SK-N-SH (cell line): ENCODE data around the gene ERAP2. TPM values are rescaled to one million over a fixed set of nuclear protein-coding genes. Genes with fewer than 3 reads are reported as not detected.

ENCODE experiments used
- CTCF ChIA-PET: fragments of 300-600, 350-600 bp; formaldehyde crosslinking; extraction: SDS; loops from one replicate; lab custom pipeline; 2021; lab: Yijun Ruan, JAX
- POLR2A ChIA-PET: fragments of 350-600 bp; sonication (Branson Sonifier 250); formaldehyde crosslinking; extraction: SDS; loops from one replicate; lab custom pipeline; 2020; ENCODE audit warnings: antibody characterized with exemption, inconsistent platforms; lab: Yijun Ruan, JAX
- DNase-seq: peaks from one replicate; pipeline ENCODE4 v3.0.0; 2012
- H2AFZ ChIP-seq: fragments of 200-600 bp; sonication (generic); 2 replicates; pipeline ENCODE4 v1.8.1; 2016; ENCODE audit warnings: antibody characterized with exemption, mild to moderate bottlenecking, low read depth
- H3F3A ChIP-seq: fragments of 200-600 bp; sonication (generic); replicated peaks from 2 replicates; pipeline ENCODE3; 2016; ENCODE audit warnings: antibody characterized with exemption, mild to moderate bottlenecking; ENCODE audit not compliant: insufficient read depth
- H3K27ac ChIP-seq, 2 experiments: fragments of 200-500 bp in 1 of 2; fragments of 200-600 bp in 1 of 2; sonication (Bioruptor generic) in 1 of 2; sonication (generic), shearing (Covaris generic) in 1 of 2; 2 replicates each; pipeline versions ENCODE4 v1.5.1 to v1.6.1; 2014 to 2016; ENCODE audit warnings: low read depth in 2 of 2, inconsistent platforms in 1 of 2, low read length in 1 of 2, mild to moderate bottlenecking in 1 of 2, mixed read lengths in 1 of 2
- H3K27me3 ChIP-seq: fragments of 200-600 bp; sonication (generic), shearing (Covaris generic); 2 replicates; pipeline ENCODE4 v1.6.1; 2016; ENCODE audit warnings: mixed run types; ENCODE audit not compliant: insufficient read depth
- H3K36me3 ChIP-seq, 2 experiments: fragments of 200-500 bp in 1 of 2; fragments of 200-600 bp in 1 of 2; sonication (Bioruptor generic) in 1 of 2; sonication (generic) in 1 of 2; replicated peaks in 1 of 2; 2 replicates each; pipeline versions ENCODE3 to v1.5.1; 2014 to 2016; ENCODE audit warnings: low read length in 1 of 2, mild to moderate bottlenecking in 1 of 2; ENCODE audit not compliant: insufficient read depth in 2 of 2, control insufficient read depth in 1 of 2
- H3K4me1 ChIP-seq, 2 experiments: fragments of 200-500 bp in 1 of 2; fragments of 200-600 bp in 1 of 2; sonication (Bioruptor generic) in 1 of 2; sonication (generic), shearing (Covaris generic) in 1 of 2; 2 replicates each; pipeline versions ENCODE4 v1.5.1 to v1.6.1; 2014 to 2016; ENCODE audit warnings: low read depth in 1 of 2, low read length in 1 of 2, mixed run types in 1 of 2; ENCODE audit not compliant: insufficient read depth in 2 of 2, control insufficient read depth in 1 of 2
- H3K4me2 ChIP-seq: fragments of 200-600 bp; sonication (generic), shearing (Covaris generic); 2 replicates; pipeline ENCODE4 v1.6.1; 2017; ENCODE audit warnings: mixed run types
- H3K4me3 ChIP-seq, 2 experiments: fragments of 200-500 bp in 1 of 2; fragments of 200-600 bp in 1 of 2; sonication (Bioruptor generic) in 1 of 2; sonication (generic), shearing (Covaris generic) in 1 of 2; 2 replicates each; pipeline versions ENCODE4 v1.5.1 to v1.8.1; 2014 to 2016; ENCODE audit warnings: low read depth in 2 of 2, inconsistent platforms in 1 of 2, low read length in 1 of 2, mild to moderate bottlenecking in 1 of 2, mixed read lengths in 1 of 2, moderate library complexity in 1 of 2
- H3K79me2 ChIP-seq: fragments of 200-600 bp; sonication (generic); 2 replicates; pipeline ENCODE4 v1.8.1; 2017; ENCODE audit warnings: mild to moderate bottlenecking; ENCODE audit not compliant: insufficient read depth
- H3K9ac ChIP-seq: fragments of 200-600 bp; sonication (generic); 2 replicates; pipeline ENCODE4 v1.6.1; 2017; ENCODE audit warnings: mixed run types
- H3K9me2 ChIP-seq: fragments of 200-600 bp; sonication (generic); 2 replicates; pipeline ENCODE4 v1.6.1; 2017; ENCODE audit warnings: mixed run types
- H3K9me3 ChIP-seq: fragments of 200-600 bp; sonication (generic); 2 replicates; pipeline ENCODE4 v1.6.1; 2017; ENCODE audit warnings: mixed run types, mild to moderate bottlenecking, moderate library complexity
- H4K20me1 ChIP-seq: fragments of 200-600 bp; sonication (generic); 2 replicates; pipeline ENCODE4 v1.6.1; 2017; ENCODE audit warnings: mild to moderate bottlenecking, mixed run types; ENCODE audit not compliant: insufficient read depth
- CHD2 ChIP-seq: fragments of 150-350 bp; IDR thresholded peaks from 2 replicates; pipeline ENCODE4 v1.6.1; 2018; ENCODE audit warnings: low read length; ENCODE audit not compliant: partially characterized antibody
- ELF1 ChIP-seq: IDR thresholded peaks from 2 replicates; pipeline ENCODE4 v1.4.0; 2012
- EP300 ChIP-seq, 2 experiments: IDR thresholded peaks; 2 replicates each; pipeline versions ENCODE4 v1.4.0 to v1.6.1; 2012; ENCODE audit warnings: borderline replicate concordance in 1 of 2, low read depth in 1 of 2, low read length in 1 of 2
- GABPA ChIP-seq: IDR thresholded peaks from 2 replicates; pipeline ENCODE4 v1.4.0; 2012; ENCODE audit warnings: low read depth, mild to moderate bottlenecking
- IRF3 ChIP-seq: fragments of 150-350 bp; IDR thresholded peaks from 2 replicates; pipeline ENCODE4 v1.6.1; 2016; ENCODE audit warnings: mild to moderate bottlenecking, low read depth, low read length
- JUND ChIP-seq: IDR thresholded peaks from 2 replicates; pipeline ENCODE4 v1.4.0; 2012
- NFIC ChIP-seq: IDR thresholded peaks from 2 replicates; pipeline ENCODE4 v1.4.0; 2012; ENCODE audit warnings: borderline replicate concordance
- NRF1 ChIP-seq: IDR thresholded peaks from 2 replicates; pipeline ENCODE4 v1.6.1; 2012; ENCODE audit warnings: low read depth, mild to moderate bottlenecking, low read length
- RCOR1 ChIP-seq: fragments of 150-350 bp; IDR thresholded peaks from 2 replicates; pipeline ENCODE4 v1.6.1; 2017; ENCODE audit warnings: antibody characterized with exemption, low read length
- TEAD4 ChIP-seq: IDR thresholded peaks from 2 replicates; pipeline ENCODE4 v1.4.0; 2012; ENCODE audit warnings: mild to moderate bottlenecking, borderline replicate concordance; ENCODE audit not compliant: insufficient read depth
- USF1 ChIP-seq: IDR thresholded peaks from 2 replicates; pipeline ENCODE4 v1.4.0; 2012; ENCODE audit warnings: low read depth, borderline replicate concordance
- USF2 ChIP-seq: fragments of 150-350 bp; IDR thresholded peaks from 2 replicates; pipeline ENCODE4 v1.6.1; 2017; ENCODE audit warnings: antibody characterized with exemption, low read length, low read depth, borderline replicate concordance
- ZBTB33 ChIP-seq: IDR thresholded peaks from 2 replicates; pipeline ENCODE4 v1.4.0; 2012; ENCODE audit warnings: low read depth, borderline replicate concordance
- WGBS: methylation state at CpG from one replicate; pipeline ENCODE4 v1.1.6; 2017; ENCODE audit warnings: low lambda C conversion rate; 5-methylcytosine and 5-hydroxymethylcytosine counted together
- polyA plus RNA-seq, 3 experiments: library from polyadenylated mRNA; depleted of rRNA; stranded (reverse); fragments of >200 nt; gene quantifications; 2 replicates each; pipeline ENCODE4 v1.2.3, GENCODE V29; 2012

Gene ERAP2
- polyA plus RNA-seq, 1 of the 3 experiments (the other 2 are of a cell fraction) = 13.2 TPM

- peaks cover 3% of the 10 kb centered on the region for H3F3A ChIP-seq
- POLR2A ChIA-PET = no interaction called here
- 0 out of 2 replicates have a peak overlapping the region, but pooled peaks have one; percentile 5 for H2AFZ ChIP-seq
These were observed 33.2 kb upstream of the ERAP2 start for GRCh38 chr5:96843140-96843539.

GRCh38 chr5:96844481-96844990, 31.8 kb upstream of the ERAP2 start:
- no peak overlapping the region for H2AFZ ChIP-seq
- CTCF ChIA-PET = interaction anchor here (0.9 kb wide), 1 partner anchor 57 kb away, joined by 3 read pairs; no protein-coding TSS in a partner anchor

More at GRCh38 chr5:96843140-96843539, 33.2 kb upstream of the ERAP2 start:
- Histone ChIP-seq H3K36me3 (no peaks in the 10 kb centered on the region), H3K4me1 (no peaks in the 10 kb centered on the region; a peak in 1 of 4 replicates), H4K20me1 (no peaks in the 10 kb centered on the region), H3K9me3 (no peaks in the 10 kb centered on the region)
- TF ChIP-seq NFIC = no peak
- TF ChIP-seq, all 33 proteins: peak for 0
- WGBS = 94% methylated on average over 3 of the region's 3 CpGs
- no peak overlapping the region for H3K9ac ChIP-seq
- H3K27ac ChIP-seq = no peak overlapping the region
- no peak overlapping the region for H3K4me2 ChIP-seq
- H3K9me2 ChIP-seq = no peaks in the 10 kb centered on the region
- H3K79me2 ChIP-seq = no peaks in the 10 kb centered on the region
- no peaks in the 10 kb centered on the region for H3K27me3 ChIP-seq
- no peak for DNase-seq
- CTCF ChIA-PET = interaction anchor here (1.0 kb wide), 1 partner anchor 26 kb away, joined by 3 read pairs; no protein-coding TSS in a partner anchor
- no peak overlapping the region for H3K4me3 ChIP-seq

GRCh38 chr5:96851312-96852062, 24.8 kb upstream of the ERAP2 start:
- H2AFZ ChIP-seq = no peak overlapping the region; the same call in none of the 2 replicates
- H3K36me3 ChIP-seq = no peaks in the 10 kb centered on the region
- H3F3A ChIP-seq = peaks cover 12% of the 10 kb centered on the region
- H3K27ac ChIP-seq = no peak overlapping the region; a peak in 1 of 4 replicates
- WGBS = 81% methylated on average over 7 of the region's 7 CpGs
- ChIA-PET POLR2A (no interaction called here), CTCF (interaction anchor here (1.1 kb wide), 1 partner anchor 26 kb away, joined by 3 read pairs; no protein-coding TSS in a partner anchor)
- H3K4me2 ChIP-seq = no peak overlapping the region
- H3K4me1 ChIP-seq = peaks cover 0 to 24% of the 10 kb centered on the region in 2 experiments
- H3K9ac ChIP-seq = no peak overlapping the region
- no peak overlapping the region for H3K4me3 ChIP-seq
- H3K27me3 ChIP-seq = no peaks in the 10 kb centered on the region
- no peaks in the 10 kb centered on the region for H3K79me2 ChIP-seq
- no peaks in the 10 kb centered on the region for H4K20me1 ChIP-seq
- 0 out of 2 replicates have a peak, but pooled peaks cover 7% of the 10 kb centered on the region for H3K9me3 ChIP-seq
- no peaks in the 10 kb centered on the region for H3K9me2 ChIP-seq
- DNase-seq = no peak
- TF ChIP-seq NRF1 (no peak), USF2 (no peak), GABPA (no peak), EP300 (IDR thresholded peaks at IDR 0.05; ENCODE audit: borderline replicate concordance in 1 of 2, low read depth in 1 of 2, low read length in 1 of 2) (no peak), TEAD4 (no peak), ELF1 (no peak), RCOR1 (no peak), JUND (no peak), ZBTB33 (no peak), IRF3 (no peak), USF1 (no peak)

More at GRCh38 chr5:96844481-96844990, 31.8 kb upstream of the ERAP2 start:
- Histone ChIP-seq H3K9me3 (0 out of 2 replicates have a peak, but pooled peaks cover 1% of the 10 kb centered on the region), H3K27me3 (no peaks in the 10 kb centered on the region), H3F3A (peaks cover 3% of the 10 kb centered on the region), H3K9ac (no peak overlapping the region), H3K4me2 (no peak overlapping the region), H3K27ac (no peak overlapping the region), H4K20me1 (no peaks in the 10 kb centered on the region), H3K36me3 (no peaks in the 10 kb centered on the region), H3K79me2 (no peaks in the 10 kb centered on the region), H3K9me2 (no peaks in the 10 kb centered on the region), H3K4me3 (no peak overlapping the region), H3K4me1 (no peaks in the 10 kb centered on the region; a peak in 1 of 4 replicates)
- peak; percentile 47 for DNase-seq
- POLR2A ChIA-PET = no interaction called here
- TF ChIP-seq CHD2 = peak; percentile 30
- TF ChIP-seq ELF1 = no peak
- TF ChIP-seq GABPA = no peak
- 0 out of 4 replicates have a peak, but pooled peaks of 1 of the 2 experiments have one; percentile 34 for TF ChIP-seq EP300 (IDR thresholded peaks at IDR 0.05; ENCODE audit: borderline replicate concordance in 1 of 2, low read depth in 1 of 2, low read length in 1 of 2)
- 80% methylated on average over 4 of the region's 4 CpGs for WGBS
